HepG2 (cell line): ENCODE data around the gene ANKRD11.

Source experiments
- MYC ChIP-seq: sonication (generic); formaldehyde crosslinking; IDR thresholded peaks from 2 replicates; pipeline ENCODE4 v1.9.0; 2021; ENCODE audit warnings: missing genetic modification reagents, borderline replicate concordance
- POLR2A ChIP-seq, 2 experiments: IDR thresholded peaks; 2 replicates each; pipeline ENCODE4 v1.6.1; 2011; ENCODE audit warnings: low read depth in 2 of 2, low read length in 2 of 2, mild to moderate bottlenecking in 1 of 2, moderate library complexity in 1 of 2; ENCODE audit not compliant: insufficient read depth in 1 of 2
- SP1 ChIP-seq, 2 experiments: fragments of 450-650 bp in 1 of 2; sonication (generic) in 1 of 2; formaldehyde crosslinking in 1 of 2; IDR thresholded peaks; 2 replicates each; pipeline versions ENCODE4 v1.4.0 to v1.6.1; 2016 to 2020; ENCODE audit warnings: missing genetic modification reagents in 1 of 2
- TAF1 ChIP-seq: sonication (generic); formaldehyde crosslinking; IDR thresholded peaks from 2 replicates; pipeline ENCODE4 v1.4.0; 2020; ENCODE audit warnings: missing genetic modification reagents
- ZNF460 ChIP-seq: sonication (generic); formaldehyde crosslinking; IDR thresholded peaks from 2 replicates; pipeline ENCODE4 v1.5.1; 2020; ENCODE audit warnings: missing genetic modification reagents, mild to moderate bottlenecking, borderline replicate concordance
- ZNF766 ChIP-seq: sonication (generic); formaldehyde crosslinking; IDR thresholded peaks from 2 replicates; pipeline ENCODE4 v1.5.0; 2020; ENCODE audit warnings: missing genetic modification reagents, borderline replicate concordance
- TF ChIP-seq, protein P1 (sequence below): sonication (generic); formaldehyde crosslinking; conservative IDR thresholded peaks from 2 replicates; pipeline ENCODE4 v1.4.0; 2020; ENCODE audit warnings: missing genetic modification reagents
- TF ChIP-seq, protein P2 (sequence below): sonication (generic); formaldehyde crosslinking; IDR thresholded peaks from 2 replicates; pipeline ENCODE4 v1.5.0; 2020; ENCODE audit warnings: missing genetic modification reagents
- TF ChIP-seq, protein P3 (sequence below): sonication (generic); formaldehyde crosslinking; IDR thresholded peaks from 2 replicates; pipeline ENCODE4 v1.5.0; 2020; ENCODE audit warnings: mild to moderate bottlenecking, missing genetic modification reagents, moderate library complexity
- TF ChIP-seq, protein P4 (sequence below): sonication (generic); formaldehyde crosslinking; IDR thresholded peaks from 2 replicates; pipeline ENCODE4 v1.4.0; 2020; ENCODE audit warnings: missing genetic modification reagents, borderline replicate concordance

DNA sequence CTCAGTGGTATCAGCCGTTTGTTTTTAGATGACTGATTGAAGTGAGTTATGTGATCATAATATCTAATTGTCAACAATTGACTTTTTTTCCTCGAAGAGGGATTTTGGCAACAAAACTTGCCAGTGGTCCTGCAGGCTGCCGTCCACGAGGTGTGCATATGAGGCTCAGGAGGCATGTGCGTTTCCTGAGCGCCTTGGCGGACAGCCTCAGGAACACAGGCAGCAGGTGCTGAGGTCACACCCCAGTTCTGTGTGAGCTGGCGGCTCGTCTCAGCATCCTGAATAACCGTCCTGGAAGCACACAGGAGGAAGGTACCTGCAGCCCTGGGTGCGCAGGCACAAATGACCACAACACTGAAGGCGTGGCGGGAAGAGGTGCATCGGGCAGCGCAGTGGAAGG is 29.5 kb upstream of the ANKRD11 start:
- TF ChIP-seq MYC (CRISPR knock-in tag) = no peak
- no peak for TF ChIP-seq TAF1 (CRISPR knock-in tag)
- TF ChIP-seq, protein P1, sequence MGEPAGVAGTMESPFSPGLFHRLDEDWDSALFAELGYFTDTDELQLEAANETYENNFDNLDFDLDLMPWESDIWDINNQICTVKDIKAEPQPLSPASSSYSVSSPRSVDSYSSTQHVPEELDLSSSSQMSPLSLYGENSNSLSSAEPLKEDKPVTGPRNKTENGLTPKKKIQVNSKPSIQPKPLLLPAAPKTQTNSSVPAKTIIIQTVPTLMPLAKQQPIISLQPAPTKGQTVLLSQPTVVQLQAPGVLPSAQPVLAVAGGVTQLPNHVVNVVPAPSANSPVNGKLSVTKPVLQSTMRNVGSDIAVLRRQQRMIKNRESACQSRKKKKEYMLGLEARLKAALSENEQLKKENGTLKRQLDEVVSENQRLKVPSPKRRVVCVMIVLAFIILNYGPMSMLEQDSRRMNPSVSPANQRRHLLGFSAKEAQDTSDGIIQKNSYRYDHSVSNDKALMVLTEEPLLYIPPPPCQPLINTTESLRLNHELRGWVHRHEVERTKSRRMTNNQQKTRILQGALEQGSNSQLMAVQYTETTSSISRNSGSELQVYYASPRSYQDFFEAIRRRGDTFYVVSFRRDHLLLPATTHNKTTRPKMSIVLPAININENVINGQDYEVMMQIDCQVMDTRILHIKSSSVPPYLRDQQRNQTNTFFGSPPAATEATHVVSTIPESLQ (CRISPR knock-in tag) = no peak
- TF ChIP-seq ZNF460 (CRISPR knock-in tag) = no peak
- no peak for TF ChIP-seq SP1 (IDR thresholded peaks at IDR 0.05)
- TF ChIP-seq SP1 (CRISPR knock-in tag; IDR thresholded peaks at IDR 0.05) = no peak
- TF ChIP-seq, protein P2, sequence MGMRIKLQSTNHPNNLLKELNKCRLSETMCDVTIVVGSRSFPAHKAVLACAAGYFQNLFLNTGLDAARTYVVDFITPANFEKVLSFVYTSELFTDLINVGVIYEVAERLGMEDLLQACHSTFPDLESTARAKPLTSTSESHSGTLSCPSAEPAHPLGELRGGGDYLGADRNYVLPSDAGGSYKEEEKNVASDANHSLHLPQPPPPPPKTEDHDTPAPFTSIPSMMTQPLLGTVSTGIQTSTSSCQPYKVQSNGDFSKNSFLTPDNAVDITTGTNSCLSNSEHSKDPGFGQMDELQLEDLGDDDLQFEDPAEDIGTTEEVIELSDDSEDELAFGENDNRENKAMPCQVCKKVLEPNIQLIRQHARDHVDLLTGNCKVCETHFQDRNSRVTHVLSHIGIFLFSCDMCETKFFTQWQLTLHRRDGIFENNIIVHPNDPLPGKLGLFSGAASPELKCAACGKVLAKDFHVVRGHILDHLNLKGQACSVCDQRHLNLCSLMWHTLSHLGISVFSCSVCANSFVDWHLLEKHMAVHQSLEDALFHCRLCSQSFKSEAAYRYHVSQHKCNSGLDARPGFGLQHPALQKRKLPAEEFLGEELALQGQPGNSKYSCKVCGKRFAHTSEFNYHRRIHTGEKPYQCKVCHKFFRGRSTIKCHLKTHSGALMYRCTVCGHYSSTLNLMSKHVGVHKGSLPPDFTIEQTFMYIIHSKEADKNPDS (CRISPR knock-in tag) = no peak
- no peak for TF ChIP-seq ZNF766 (CRISPR knock-in tag)
- TF ChIP-seq, protein P3, sequence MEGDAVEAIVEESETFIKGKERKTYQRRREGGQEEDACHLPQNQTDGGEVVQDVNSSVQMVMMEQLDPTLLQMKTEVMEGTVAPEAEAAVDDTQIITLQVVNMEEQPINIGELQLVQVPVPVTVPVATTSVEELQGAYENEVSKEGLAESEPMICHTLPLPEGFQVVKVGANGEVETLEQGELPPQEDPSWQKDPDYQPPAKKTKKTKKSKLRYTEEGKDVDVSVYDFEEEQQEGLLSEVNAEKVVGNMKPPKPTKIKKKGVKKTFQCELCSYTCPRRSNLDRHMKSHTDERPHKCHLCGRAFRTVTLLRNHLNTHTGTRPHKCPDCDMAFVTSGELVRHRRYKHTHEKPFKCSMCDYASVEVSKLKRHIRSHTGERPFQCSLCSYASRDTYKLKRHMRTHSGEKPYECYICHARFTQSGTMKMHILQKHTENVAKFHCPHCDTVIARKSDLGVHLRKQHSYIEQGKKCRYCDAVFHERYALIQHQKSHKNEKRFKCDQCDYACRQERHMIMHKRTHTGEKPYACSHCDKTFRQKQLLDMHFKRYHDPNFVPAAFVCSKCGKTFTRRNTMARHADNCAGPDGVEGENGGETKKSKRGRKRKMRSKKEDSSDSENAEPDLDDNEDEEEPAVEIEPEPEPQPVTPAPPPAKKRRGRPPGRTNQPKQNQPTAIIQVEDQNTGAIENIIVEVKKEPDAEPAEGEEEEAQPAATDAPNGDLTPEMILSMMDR (CRISPR knock-in tag) = no peak
- TF ChIP-seq POLR2A (IDR thresholded peaks at IDR 0.05; ENCODE audit: insufficient read depth in 1 of 2, low read depth in 2 of 2, low read length in 2 of 2) = no peak
- TF ChIP-seq, protein P4, sequence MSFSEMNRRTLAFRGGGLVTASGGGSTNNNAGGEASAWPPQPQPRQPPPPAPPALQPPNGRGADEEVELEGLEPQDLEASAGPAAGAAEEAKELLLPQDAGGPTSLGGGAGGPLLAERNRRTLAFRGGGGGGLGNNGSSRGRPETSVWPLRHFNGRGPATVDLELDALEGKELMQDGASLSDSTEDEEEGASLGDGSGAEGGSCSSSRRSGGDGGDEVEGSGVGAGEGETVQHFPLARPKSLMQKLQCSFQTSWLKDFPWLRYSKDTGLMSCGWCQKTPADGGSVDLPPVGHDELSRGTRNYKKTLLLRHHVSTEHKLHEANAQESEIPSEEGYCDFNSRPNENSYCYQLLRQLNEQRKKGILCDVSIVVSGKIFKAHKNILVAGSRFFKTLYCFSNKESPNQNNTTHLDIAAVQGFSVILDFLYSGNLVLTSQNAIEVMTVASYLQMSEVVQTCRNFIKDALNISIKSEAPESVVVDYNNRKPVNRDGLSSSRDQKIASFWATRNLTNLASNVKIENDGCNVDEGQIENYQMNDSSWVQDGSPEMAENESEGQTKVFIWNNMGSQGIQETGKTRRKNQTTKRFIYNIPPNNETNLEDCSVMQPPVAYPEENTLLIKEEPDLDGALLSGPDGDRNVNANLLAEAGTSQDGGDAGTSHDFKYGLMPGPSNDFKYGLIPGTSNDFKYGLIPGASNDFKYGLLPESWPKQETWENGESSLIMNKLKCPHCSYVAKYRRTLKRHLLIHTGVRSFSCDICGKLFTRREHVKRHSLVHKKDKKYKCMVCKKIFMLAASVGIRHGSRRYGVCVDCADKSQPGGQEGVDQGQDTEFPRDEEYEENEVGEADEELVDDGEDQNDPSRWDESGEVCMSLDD (CRISPR knock-in tag) = no peak
